ENCODE data around the gene GPR12. TPM values are rescaled to one million over a fixed set of nuclear protein-coding genes. Genes with fewer than 3 reads are reported as not detected.
"Not testable (repeated sequence)": the region's sequence is repeated elsewhere in the genome, so short reads cannot be mapped to it uniquely, and the experiment has no call there.

Gene GPR12
- total RNA-seq, 3 donors from 2014 or later, result 0.32 to 1.2 (median 0.33) TPM

DNA sequence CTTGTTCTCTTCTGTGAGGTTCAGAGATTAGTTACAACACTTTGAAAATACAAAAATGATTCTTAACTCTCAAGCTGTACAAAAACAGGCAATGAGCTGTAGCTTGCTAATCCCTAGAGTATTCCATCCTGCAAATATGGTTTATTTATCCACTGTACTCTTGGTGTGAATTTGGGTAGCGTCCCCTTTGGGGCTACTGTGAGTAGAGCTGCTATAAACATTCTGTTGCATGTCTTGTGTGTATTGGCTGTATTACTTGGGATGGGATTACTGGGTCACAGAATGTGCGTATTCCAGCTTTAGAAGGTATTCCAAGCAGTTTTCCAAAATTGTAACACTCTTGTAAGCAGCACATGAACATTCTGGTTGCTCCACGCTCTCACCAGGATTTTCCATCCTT is 33.5 kb downstream of the GPR12 start:
- TF ChIP-seq CTCF (IDR thresholded peaks at IDR 0.05) (no peak), POLR2A (IDR thresholded peaks at IDR 0.05) (no peak), POLR2AphosphoS5 (IDR thresholded peaks at IDR 0.05) (no peak)
- Histone ChIP-seq H3K4me1 (no peaks in the 10 kb centered on the region), H3K9me3 (no peaks in the 10 kb centered on the region), H3K27me3 (no peaks in the 10 kb centered on the region), H3K27ac (no peak overlapping the region), H3K4me3 (no peak overlapping the region), H3K36me3 (no peaks in the 10 kb centered on the region)
- intact Hi-C loops (cut with DNase I; ENCODE audit: low total_unique reads), result no loop called here
- DNase-seq (ENCODE audit: low spot score in 2 of 2), result no peak

DNA sequence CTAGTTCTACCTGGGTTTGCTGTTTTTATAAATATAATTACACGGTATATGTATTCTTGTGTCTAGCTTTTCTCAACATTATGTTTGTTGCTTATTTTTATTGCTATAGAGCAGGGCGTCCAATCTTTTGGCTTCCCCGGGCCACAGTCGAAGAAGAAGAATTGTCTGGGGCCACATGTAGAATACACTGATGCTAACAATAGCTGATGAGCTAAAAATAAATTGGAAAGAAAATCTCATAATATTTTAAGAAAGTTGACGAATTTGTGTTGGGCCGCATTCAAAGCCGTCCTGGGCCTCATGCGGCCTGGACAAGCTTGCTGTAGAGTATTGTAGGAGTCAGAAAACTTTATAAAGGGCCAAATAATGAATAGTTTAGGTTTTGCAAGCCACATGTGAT is 33.9 kb downstream of the GPR12 start:
- Histone ChIP-seq H3K9me3 (no peaks in the 10 kb centered on the region), H3K4me3 (no peak overlapping the region), H3K27me3 (no peaks in the 10 kb centered on the region), H3K4me1 (no peaks in the 10 kb centered on the region), H3K27ac (peak overlapping the region in 1 of 2 donors; percentile 35), H3K36me3 (no peaks in the 10 kb centered on the region)
- DNase-seq (ENCODE audit: low spot score in 2 of 2), result no peak
- intact Hi-C loops (cut with DNase I; ENCODE audit: low total_unique reads), result no loop called here
- TF ChIP-seq POLR2A (IDR thresholded peaks at IDR 0.05) (no peak), CTCF (IDR thresholded peaks at IDR 0.05) (no peak), POLR2AphosphoS5 (IDR thresholded peaks at IDR 0.05) (no peak)

GRCh38 chr13:26723620-26724019 is 37.0 kb downstream of the GPR12 start:
- H3K9me3 ChIP-seq; H3K4me1 ChIP-seq; H3K27ac ChIP-seq; H3K4me3 ChIP-seq; intact Hi-C loops (cut with DNase I; ENCODE audit: low total_unique reads); H3K27me3 ChIP-seq; H3K36me3 ChIP-seq; DNase-seq (ENCODE audit: low spot score in 2 of 2): not testable (repeated sequence)

DNA sequence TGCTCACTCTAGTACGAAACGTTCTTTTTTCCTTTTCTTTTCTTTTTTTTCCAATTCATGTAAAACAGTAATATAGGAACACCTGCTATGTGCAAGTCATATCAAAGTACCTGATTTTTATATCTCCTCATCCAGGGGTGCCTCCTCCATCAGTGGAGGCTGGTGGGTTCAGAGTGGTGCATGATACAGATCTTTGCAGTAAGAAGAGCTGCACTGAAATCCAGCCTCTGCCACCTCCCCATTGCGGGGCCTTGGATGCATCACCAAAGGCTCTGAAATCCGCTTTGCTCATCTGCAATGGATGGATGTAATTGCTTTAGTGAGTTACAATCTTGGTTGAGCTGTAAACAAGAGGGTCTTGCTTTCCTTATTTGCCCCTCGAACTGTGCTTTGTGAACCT is 38.3 kb downstream of the GPR12 start:
- TF ChIP-seq CTCF (IDR thresholded peaks at IDR 0.05) (no peak), POLR2A (IDR thresholded peaks at IDR 0.05) (no peak), POLR2AphosphoS5 (IDR thresholded peaks at IDR 0.05) (no peak)
- DNase-seq (ENCODE audit: low spot score in 2 of 2), result no peak
- intact Hi-C loops (cut with DNase I; ENCODE audit: low total_unique reads), result no loop called here
- no peaks in the 10 kb centered on the region for H3K4me1 ChIP-seq
- no peak overlapping the region for H3K27ac ChIP-seq
- no peak overlapping the region for H3K4me3 ChIP-seq
- no peaks in the 10 kb centered on the region for H3K36me3 ChIP-seq
- H3K9me3 ChIP-seq, result no peaks in the 10 kb centered on the region
- H3K27me3 ChIP-seq, result no peaks in the 10 kb centered on the region

- Histone ChIP-seq H3K9me3 (no peaks in the 10 kb centered on the region), H3K27me3 (peaks cover 0 to 3% of the 10 kb centered on the region in 2 donors), H3K27ac (no peak overlapping the region), H3K4me3 (no peak overlapping the region), H3K4me1 (no peaks in the 10 kb centered on the region), H3K36me3 (no peaks in the 10 kb centered on the region)
- intact Hi-C loops (cut with DNase I; ENCODE audit: low total_unique reads), result no loop called here
- no peak for DNase-seq (ENCODE audit: low spot score in 2 of 2)
- TF ChIP-seq POLR2AphosphoS5 (IDR thresholded peaks at IDR 0.05), result no peak
- TF ChIP-seq CTCF (IDR thresholded peaks at IDR 0.05), result no peak
- TF ChIP-seq POLR2A (IDR thresholded peaks at IDR 0.05), result no peak
Measured at GRCh38 chr13:26721251-26722121, 39.1 kb downstream of the GPR12 start.

All from breast epithelium (tissue), 4 donors.